BLaER1 treated with 17β-estradiol and CSF1 and Interleukin-3, amounts not matched to agents 10 nM and 100 nM (cell line): Measurements from ENCODE around the gene CYB5R3.
"Not testable (repeated sequence)": the region's sequence is repeated elsewhere in the genome, so short reads cannot be mapped to it uniquely, and the experiment has no call there.

Experiments
- H3K27ac ChIP-seq, 11 experiments: shearing (Covaris generic); formaldehyde crosslinking; 2 replicates each; pipeline ENCODE4 v1.8.1; 2022
- H3K27me3 ChIP-seq, 11 experiments: shearing (Covaris generic); formaldehyde crosslinking; 2 replicates each; pipeline ENCODE4 v1.8.1; 2022
- H3K36me3 ChIP-seq, 11 experiments: shearing (Covaris generic); formaldehyde crosslinking; 2 replicates each; pipeline ENCODE4 v1.8.1; 2022
- H3K4me1 ChIP-seq, 10 experiments: shearing (Covaris generic); formaldehyde crosslinking; 2 replicates each; pipeline ENCODE4 v1.8.1; 2022
- H3K4me2 ChIP-seq, 11 experiments: shearing (Covaris generic); formaldehyde crosslinking; 2 replicates each; pipeline ENCODE4 v1.8.1; 2022
- H3K4me3 ChIP-seq, 10 experiments: shearing (Covaris generic); formaldehyde crosslinking; 2 replicates each; pipeline ENCODE4 v1.8.1; 2022
- H3K9ac ChIP-seq, 11 experiments: shearing (Covaris generic); formaldehyde crosslinking; 2 replicates each; pipeline ENCODE4 v1.8.1; 2022
- H3K9me3 ChIP-seq, 11 experiments: shearing (Covaris generic); formaldehyde crosslinking; replicated peaks in 1 of 11; 2 replicates each; pipeline ENCODE4 v1.8.1; 2022
- H4K20me1 ChIP-seq, 11 experiments: shearing (Covaris generic); formaldehyde crosslinking; 2 replicates each; pipeline ENCODE4 v1.8.1; 2022

Gene CYB5R3

DNA sequence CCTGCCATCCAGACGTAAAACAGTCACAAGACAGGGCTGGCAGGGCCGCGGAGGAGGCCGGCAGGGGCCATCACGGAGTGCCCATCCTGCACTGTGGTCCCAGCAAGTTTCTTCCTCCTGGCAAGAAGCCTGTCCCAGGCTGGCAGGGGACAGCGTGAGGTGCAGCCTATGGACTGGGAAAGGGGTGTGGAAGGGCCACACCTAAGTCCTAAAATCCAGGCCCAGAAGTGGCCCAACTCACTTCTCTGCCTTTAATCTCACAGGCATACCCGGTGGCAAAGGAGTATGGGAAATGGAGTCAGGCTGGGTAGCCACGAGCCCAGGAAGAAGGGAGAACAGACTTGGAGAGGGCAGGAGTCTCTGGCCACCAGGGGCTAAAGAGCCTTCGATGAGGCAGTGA lies 78.6 kb downstream of the CYB5R3 start:
- not testable (repeated sequence) for H3K27ac ChIP-seq, H3K9ac ChIP-seq, H3K27me3 ChIP-seq, H3K4me3 ChIP-seq, H3K9me3 ChIP-seq, H3K4me1 ChIP-seq, H3K4me2 ChIP-seq
- Histone ChIP-seq H4K20me1 (peaks cover 0 to 54% (median 24%) of the 10 kb centered on the region in 11 experiments; a peak in 16 of 22 replicates), H3K36me3 (peaks cover 18 to 74% (median 60%) of the 10 kb centered on the region in 11 experiments; a peak in 21 of 22 replicates)

DNA sequence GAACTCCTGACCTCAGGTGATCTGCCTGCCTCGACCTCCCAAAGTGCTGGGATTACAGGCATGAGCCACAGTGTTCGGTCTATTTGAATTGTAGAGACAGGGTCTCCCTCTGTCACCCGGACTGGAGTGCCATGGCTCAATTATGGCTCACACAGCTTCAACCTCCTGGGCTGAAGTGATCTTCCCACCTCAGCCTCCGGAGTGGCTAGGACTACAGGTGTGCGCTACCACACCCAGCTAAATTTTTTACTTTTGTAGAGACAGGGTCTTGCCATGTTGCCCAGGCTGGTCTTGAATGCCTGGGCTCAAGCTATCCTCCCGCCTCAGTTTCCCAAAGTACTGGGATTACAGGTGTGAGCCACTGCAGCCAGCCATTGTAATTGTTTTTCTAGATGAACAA lies 81.2 kb downstream of the CYB5R3 start:
- H3K4me3 ChIP-seq, H3K27ac ChIP-seq, H3K9ac ChIP-seq, H3K27me3 ChIP-seq, H3K4me2 ChIP-seq: not testable (repeated sequence)
- Histone ChIP-seq H3K9me3 (peaks cover 0 to 16% (median 0%) of the 10 kb centered on the region in 11 experiments; a peak in 7 of 22 replicates), H3K36me3 (peaks cover 7 to 67% (median 45%) of the 10 kb centered on the region in 11 experiments; a peak in 21 of 22 replicates), H4K20me1 (peaks cover 0 to 34% (median 11%) of the 10 kb centered on the region in 11 experiments; a peak in 14 of 22 replicates), H3K4me1 (peaks cover 2 to 10% (median 8%) of the 10 kb centered on the region in 10 experiments; a peak in 19 of 20 replicates)
